ENCODE data around the gene KCNH1. TPM values are rescaled to one million over a fixed set of nuclear protein-coding genes. Genes with fewer than 3 reads are reported as not detected.

KCNH1 gene
- total RNA-seq, 4 donors from 2014 or later: 0.29 to 0.67 (median 0.38) TPM

- Histone ChIP-seq H3K27me3 (no peaks in the 10 kb centered on the region), H3K4me3 (no peak overlapping the region), H3K4me1 (no peaks in the 10 kb centered on the region), H3K27ac (no peak overlapping the region), H3K36me3 (no peaks in the 10 kb centered on the region), H3K9me3 (no peaks in the 10 kb centered on the region)
- TF ChIP-seq POLR2A (IDR thresholded peaks at IDR 0.05) (no peak), CTCF (IDR thresholded peaks at IDR 0.05 in 4 of 5, conservative IDR thresholded peaks at IDR 0.05 in 1 of 5) (no peak)
- no peak for ATAC-seq
- intact Hi-C loops (cut with DNase I; ENCODE audit: low total_unique reads) (no loop called here), in situ Hi-C loops (cut with MboI; ENCODE audit: low sequenced_read_pairs in 4 of 4) (no loop called here)
- DNase-seq: no peak
Observed at GRCh38 chr1:210883821-210884220, 250.1 kb downstream of the KCNH1 start.

GRCh38 chr1:210882414-210883221 is 251.3 kb downstream of the KCNH1 start:
- in situ Hi-C loops (cut with MboI; ENCODE audit: low sequenced_read_pairs in 4 of 4): no loop called here

GRCh38 chr1:210878564-210878963 is 255.4 kb downstream of the KCNH1 start:
- no peak for TF ChIP-seq POLR2A (IDR thresholded peaks at IDR 0.05)
- no peak for TF ChIP-seq CTCF (IDR thresholded peaks at IDR 0.05 in 4 of 5, conservative IDR thresholded peaks at IDR 0.05 in 1 of 5)
- H3K4me3 ChIP-seq: no peak overlapping the region
- in situ Hi-C loops (cut with MboI; ENCODE audit: low sequenced_read_pairs in 4 of 4) (no loop called here), intact Hi-C loops (cut with DNase I; ENCODE audit: low total_unique reads) (no loop called here)
- no peak overlapping the region for H3K27ac ChIP-seq
- H3K9me3 ChIP-seq: no peaks in the 10 kb centered on the region
- ATAC-seq (no peak), DNase-seq (no peak)
- H3K4me1 ChIP-seq: no peaks in the 10 kb centered on the region
- no peaks in the 10 kb centered on the region for H3K27me3 ChIP-seq
- no peaks in the 10 kb centered on the region for H3K36me3 ChIP-seq

More at GRCh38 chr1:210882414-210883221, 251.3 kb downstream of the KCNH1 start:
- Histone ChIP-seq H3K27ac (no peak overlapping the region), H3K36me3 (no peaks in the 10 kb centered on the region), H3K4me1 (no peaks in the 10 kb centered on the region), H3K9me3 (no peaks in the 10 kb centered on the region), H3K27me3 (no peaks in the 10 kb centered on the region), H3K4me3 (no peak overlapping the region)
- TF ChIP-seq CTCF (IDR thresholded peaks at IDR 0.05 in 4 of 5, conservative IDR thresholded peaks at IDR 0.05 in 1 of 5): no peak
- TF ChIP-seq POLR2A (IDR thresholded peaks at IDR 0.05): no peak
- DNase-seq: no peak
- intact Hi-C loops (cut with DNase I; ENCODE audit: low total_unique reads): no loop called here
- ATAC-seq: no peak

GRCh38 chr1:210876275-210876674 is 257.7 kb downstream of the KCNH1 start:
- Histone ChIP-seq H3K4me1 (no peaks in the 10 kb centered on the region), H3K9me3 (no peaks in the 10 kb centered on the region), H3K4me3 (no peak overlapping the region), H3K27me3 (no peaks in the 10 kb centered on the region), H3K36me3 (no peaks in the 10 kb centered on the region), H3K27ac (no peak overlapping the region)
- DNase-seq (no peak), ATAC-seq (no peak)
- in situ Hi-C loops (cut with MboI; ENCODE audit: low sequenced_read_pairs in 4 of 4): no loop called here
- intact Hi-C loops (cut with DNase I; ENCODE audit: low total_unique reads): no loop called here
- TF ChIP-seq CTCF (IDR thresholded peaks at IDR 0.05 in 4 of 5, conservative IDR thresholded peaks at IDR 0.05 in 1 of 5) (no peak), POLR2A (IDR thresholded peaks at IDR 0.05) (no peak)
